ENCODE data around the gene RHBG.
A peak's percentile ranks its signal among the peaks of the same experiment; 100 is the strongest.

Gene RHBG

GRCh38 chr1:156386949-156387869, 18.2 kb downstream of the RHBG start:
- DNase-seq, result no peak

GRCh38 chr1:156387870-156388173, 18.8 kb downstream of the RHBG start:
- DNase-seq, result no peak

- no peak for DNase-seq
Measured at GRCh38 chr1:156388174-156389137, 19.4 kb downstream of the RHBG start.

DNA sequence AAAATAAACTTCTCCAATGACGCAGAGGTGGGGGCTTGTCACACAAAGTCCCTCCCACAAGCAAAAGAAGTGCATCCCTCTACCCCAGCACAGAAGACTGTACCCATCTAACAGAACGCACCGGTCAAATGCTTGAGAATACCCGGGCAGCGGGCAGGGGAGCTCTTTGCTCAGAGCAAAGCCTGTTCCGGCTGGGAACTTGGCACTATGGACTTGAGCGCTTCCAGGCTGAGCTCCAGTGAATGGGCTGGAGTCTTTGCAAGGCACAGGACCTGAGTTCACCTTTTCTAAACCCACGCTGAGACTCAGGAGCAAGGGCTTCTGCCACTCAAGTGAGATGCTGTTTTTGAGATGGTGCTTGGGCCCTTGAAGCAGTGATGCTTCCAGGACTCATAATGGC, 20.3 kb downstream of the RHBG start:
- DNase-seq, result no peak

- no peak for DNase-seq
Measured at GRCh38 chr1:156390469-156391365, 21.7 kb downstream of the RHBG start.

- no peak for DNase-seq
Measured at GRCh38 chr1:156391366-156391677, 22.3 kb downstream of the RHBG start.

GRCh38 chr1:156391701-156392100, 22.7 kb downstream of the RHBG start:
- no peak for DNase-seq

GRCh38 chr1:156392452-156392853, 23.4 kb downstream of the RHBG start:
- no peak for DNase-seq

DNA sequence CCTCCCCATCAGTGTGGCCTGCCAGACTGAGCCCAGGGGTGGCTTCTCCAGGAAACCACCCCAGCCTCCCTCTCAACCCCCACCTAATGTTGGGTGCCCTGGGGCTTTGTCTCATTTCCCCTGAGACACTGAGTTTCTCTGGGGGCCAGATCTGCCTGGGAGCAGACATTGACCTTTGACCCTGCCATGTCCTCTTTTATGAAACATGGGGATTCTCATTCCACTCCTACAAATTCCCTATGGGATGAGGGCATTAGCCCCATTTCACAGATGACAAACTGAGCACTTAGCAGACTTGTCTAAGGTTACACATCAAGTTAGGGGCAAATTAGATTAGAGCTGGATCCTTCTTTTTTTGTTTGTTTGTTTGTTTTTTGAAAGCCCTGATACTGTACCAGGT, 24.1 kb downstream of the RHBG start:
- DNase-seq, result no peak

GRCh38 chr1:156394082-156394481, 25.1 kb downstream of the RHBG start:
- DNase-seq, result no peak

DNA sequence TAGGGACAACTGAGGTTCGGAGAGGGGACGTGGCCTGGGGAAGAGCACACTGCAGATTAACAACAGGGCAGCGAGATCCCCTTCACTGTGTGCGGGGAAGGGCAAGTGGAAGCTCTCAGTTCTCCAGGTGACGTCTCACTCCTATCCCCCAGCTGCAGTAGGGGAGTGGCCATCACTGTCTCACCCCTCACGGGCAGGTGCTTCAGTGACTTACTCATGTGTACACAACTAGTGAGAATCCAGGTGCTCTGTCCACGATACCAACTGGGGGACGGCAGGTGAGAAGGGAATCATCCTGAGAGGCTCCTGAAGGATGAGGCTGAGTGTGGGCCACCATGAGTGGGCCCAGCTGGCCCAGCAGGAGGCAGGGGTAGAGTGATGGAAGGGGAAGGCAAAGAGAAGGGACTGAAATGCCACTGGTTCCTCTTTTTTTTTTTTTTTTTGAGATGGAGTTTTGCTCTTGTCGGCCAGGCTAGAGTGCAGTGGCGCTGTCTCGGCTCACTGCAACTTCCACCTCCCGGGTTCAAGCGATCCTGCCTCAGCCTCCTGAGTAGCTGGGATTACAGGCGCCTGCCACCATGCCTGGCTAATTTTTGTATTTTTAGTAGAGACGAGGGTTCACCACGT, 25.9 kb downstream of the RHBG start:
- no peak for DNase-seq

DNA sequence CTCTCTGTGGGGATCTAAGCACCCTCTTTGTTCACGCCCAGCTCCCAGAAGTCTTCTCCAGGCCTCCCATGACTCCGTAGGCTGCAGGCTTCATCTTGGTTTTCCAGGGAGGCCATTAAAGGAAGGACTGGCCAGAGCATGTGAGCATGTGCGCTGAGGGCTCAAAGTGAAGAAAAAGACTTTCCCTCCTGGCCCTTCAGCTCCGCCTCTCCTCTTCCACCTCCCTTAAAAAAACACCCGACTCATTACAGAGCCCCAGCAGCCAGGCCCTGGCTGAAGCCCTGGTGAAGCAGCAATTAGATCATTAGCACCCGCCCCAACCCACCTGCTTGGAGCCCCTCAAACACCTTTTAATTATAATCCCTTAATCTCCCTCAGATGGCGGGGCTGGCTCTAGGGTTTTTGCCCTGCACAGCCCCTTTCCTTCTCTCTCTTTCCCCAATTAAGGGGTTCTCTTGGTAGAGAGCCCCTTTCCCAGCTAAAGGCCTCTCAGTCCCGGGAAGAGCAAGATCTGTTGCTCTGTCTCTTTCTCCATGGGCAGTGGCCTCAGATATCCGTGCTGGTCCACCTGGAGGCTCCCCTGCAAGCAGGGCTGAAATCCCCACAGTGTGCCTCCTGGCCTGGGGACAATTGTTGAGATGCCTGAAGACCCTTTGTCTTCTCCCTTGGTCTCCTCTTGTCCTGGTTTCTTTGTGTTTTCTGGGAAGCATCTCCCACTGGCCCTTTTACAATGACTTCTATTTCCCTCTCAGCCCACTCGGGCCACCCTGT, 30.5 kb downstream of the RHBG start:
- no peak for DNase-seq

DNA sequence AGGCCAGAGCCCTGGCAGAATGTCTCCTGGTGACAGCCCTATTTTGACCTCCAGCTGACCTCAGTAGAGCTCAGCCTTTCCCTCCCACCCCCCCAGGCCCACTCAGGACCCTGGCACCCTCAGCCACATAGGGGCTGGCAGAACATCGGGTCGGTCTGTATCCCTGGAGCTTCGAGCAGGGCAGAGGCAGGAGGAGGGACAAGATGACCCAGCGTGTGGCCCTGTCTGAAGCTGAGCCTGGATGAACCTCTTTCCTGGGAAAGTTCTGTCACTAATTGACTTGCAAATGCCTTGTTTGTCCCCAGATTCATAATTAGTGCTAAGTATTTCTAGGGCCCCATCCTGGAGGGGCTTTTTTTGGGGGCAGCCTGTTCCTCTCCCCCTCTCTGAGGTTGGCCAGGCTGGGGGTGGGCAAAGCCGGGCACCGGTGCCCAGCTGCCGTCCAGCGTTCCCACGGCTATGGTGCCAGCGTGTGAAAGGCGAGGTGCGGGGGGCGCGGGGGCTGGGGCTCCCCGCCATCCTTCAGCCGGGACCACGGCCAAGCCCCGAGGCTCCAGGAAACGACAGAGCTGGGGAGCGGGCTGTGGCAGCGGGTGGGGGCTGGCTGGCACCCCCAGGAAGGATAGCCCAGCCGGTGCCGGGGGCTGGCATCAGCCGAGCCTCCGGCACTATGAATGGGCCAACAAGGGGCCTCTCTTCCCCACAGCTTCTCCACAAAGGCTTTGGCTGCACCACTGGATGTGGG, 31.4 kb downstream of the RHBG start:
- DNase-seq, result no peak

GRCh38 chr1:156401041-156401574, 32.1 kb downstream of the RHBG start:
- no peak for DNase-seq

DNA sequence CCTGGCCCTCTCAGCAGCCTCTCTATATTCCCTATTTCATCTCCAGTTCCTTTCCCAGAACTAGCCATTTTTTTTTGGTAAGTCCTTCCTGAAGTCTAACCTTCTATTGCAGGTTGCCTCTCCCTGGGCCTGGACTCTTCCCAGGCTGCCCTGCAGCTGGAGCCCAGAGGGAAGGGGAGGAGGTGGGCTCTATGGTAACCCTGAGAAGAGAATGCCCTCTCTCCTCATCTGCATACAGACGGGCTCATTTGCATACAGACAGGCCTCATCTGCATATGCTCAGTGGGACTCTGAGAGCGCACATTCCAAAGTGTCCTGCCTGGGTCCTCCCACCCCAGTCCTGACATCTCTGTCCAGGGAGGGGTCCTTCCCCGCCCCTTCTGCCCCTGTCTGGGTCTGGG, 32.7 kb downstream of the RHBG start:
- no peak for DNase-seq

GRCh38 chr1:156402331-156403020, 33.5 kb downstream of the RHBG start:
- no peak for DNase-seq

DNA sequence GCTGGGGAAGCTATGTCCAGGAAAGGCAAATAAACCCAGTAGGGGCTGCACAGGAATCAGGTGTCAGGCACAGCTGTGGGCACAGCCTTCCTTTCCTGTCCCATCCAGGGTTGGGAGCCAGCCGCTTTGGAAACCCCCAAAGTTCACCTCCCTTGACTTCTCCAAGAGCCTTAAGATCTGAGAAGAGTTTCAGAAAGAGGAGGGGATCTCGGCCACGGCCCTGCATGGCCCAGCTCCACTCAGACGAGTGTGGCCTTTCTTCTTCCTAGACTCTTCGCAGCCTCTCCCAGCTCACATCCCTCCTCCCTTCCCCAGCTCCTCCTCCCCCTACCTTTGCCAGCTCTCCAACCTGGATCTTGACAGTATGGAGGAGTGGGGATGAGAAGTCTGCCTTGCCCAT, 36.7 kb downstream of the RHBG start:
- DNase-seq, result no peak

DNA sequence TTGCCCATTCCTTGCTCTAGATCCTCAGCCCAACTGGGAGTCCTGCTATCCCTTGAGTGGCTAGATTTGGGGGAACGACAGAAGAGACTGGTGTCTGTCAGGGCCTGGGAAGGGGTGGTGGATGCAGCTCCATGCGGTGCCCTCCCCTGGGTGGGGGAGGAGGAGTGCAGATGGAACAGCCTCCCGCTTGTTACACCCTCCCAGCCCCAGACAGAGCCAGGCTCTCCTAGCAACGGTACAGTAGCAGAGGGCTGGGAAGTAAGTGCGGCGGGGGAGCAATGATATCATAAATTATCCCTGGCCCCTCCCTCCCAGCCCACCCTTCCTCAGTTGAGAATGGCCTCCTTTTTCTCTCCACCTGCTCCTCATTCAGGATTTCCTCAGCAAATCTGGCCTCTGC, 37.2 kb downstream of the RHBG start:
- no peak for DNase-seq

- peak in 1 of 2 experiments; percentile 78 for DNase-seq
Measured at GRCh38 chr1:156407344-156407743, 38.3 kb downstream of the RHBG start.

DNA sequence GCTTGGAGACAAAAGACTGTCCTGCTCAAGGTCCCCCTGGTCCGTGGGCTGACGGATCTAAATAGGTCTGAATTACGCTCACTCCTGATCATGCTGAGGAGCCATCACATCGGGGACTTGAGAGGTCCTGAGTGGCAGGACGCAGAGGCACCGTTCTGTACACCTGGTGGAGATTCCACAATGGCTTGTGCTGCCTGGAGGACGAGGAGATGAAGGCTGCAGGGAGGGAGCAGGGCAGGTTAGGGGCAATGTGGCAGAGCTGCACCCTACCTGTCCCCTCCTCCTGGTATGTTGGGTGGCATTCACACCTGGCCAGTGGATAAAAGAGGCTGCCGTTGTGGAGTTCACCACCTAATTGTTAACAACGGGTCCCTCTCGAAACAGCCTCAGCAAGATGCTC, 38.7 kb downstream of the RHBG start:
- DNase-seq, result no peak

Measured in NCI-H446 (cell line).